ENCODE measurements around the gene ATPAF1. TPM values are rescaled to one million over a fixed set of nuclear protein-coding genes. Genes with fewer than 3 reads are reported as not detected.

The ATPAF1 gene
- total and polyA plus RNA-seq, 9 of the 15 experiments (the other 6 are each of a cell fraction or from before 2014, with no cell fraction given) = 6.3 to 56.2 (median 27.4) TPM

- TF ChIP-seq HDAC1 (IDR thresholded peaks at IDR 0.05) (peak in 1 of 2 experiments; percentile 89; a peak in 2 of 4 replicates), SRF (CRISPR knock-in tag; IDR thresholded peaks at IDR 0.05) (0 out of 4 replicates have a peak, but pooled peaks of 1 of the 2 experiments have one; percentile 31), ZNF584 (CRISPR knock-in tag; IDR thresholded peaks at IDR 0.05; ENCODE audit: low read depth) (no peak), PRPF4 (IDR thresholded peaks at IDR 0.05; ENCODE audit: insufficient read depth, low read depth, low read length, poor library complexity, severe bottlenecking) (no peak), RCOR1 (IDR thresholded peaks at IDR 0.05; ENCODE audit: borderline replicate concordance in 1 of 2, low read depth in 2 of 2, low read length in 2 of 2) (no peak; a peak in 1 of 4 replicates), LCOR (CRISPR knock-in tag; IDR thresholded peaks at IDR 0.05) (no peak), MAZ (CRISPR knock-in tag; conservative IDR thresholded peaks at IDR 0.05 in 1 of 2, IDR thresholded peaks at IDR 0.05 in 1 of 2) (peak; percentile 87 to 91), BHLHE40 (IDR thresholded peaks at IDR 0.05; ENCODE audit: low read length) (peak; percentile 20; the same call in 1 of the 2 replicates), ETV5 (CRISPR knock-in tag; IDR thresholded peaks at IDR 0.05; ENCODE audit: low read depth) (no peak), WHSC1 (IDR thresholded peaks at IDR 0.05; ENCODE audit: low read length) (no peak), SOX6 (IDR thresholded peaks at IDR 0.05) (no peak), PKNOX1 (IDR thresholded peaks at IDR 0.05) (peak; percentile 5; the same call in 1 of the 2 replicates), FOXM1 (IDR thresholded peaks at IDR 0.05; ENCODE audit: low read depth) (no peak), FOXM1 (CRISPR knock-in tag; IDR thresholded peaks at IDR 0.05; ENCODE audit: low read depth) (no peak), TARDBP (IDR thresholded peaks at IDR 0.05) (peak; percentile 92), SIRT6 (IDR thresholded peaks at IDR 0.05; ENCODE audit: low read depth, low read length) (no peak), EGR1 (conservative IDR thresholded peaks at IDR 0.05) (peak; percentile 88), ADNP (tag; IDR thresholded peaks at IDR 0.05) (no peak), NRF1 (conservative IDR thresholded peaks at IDR 0.05 in 1 of 2, IDR thresholded peaks at IDR 0.05 in 1 of 2) (peak; percentile 100), GATA2 (CRISPR knock-in tag; IDR thresholded peaks at IDR 0.05) (no peak), ZNF175 (CRISPR knock-in tag; IDR thresholded peaks at IDR 0.05; ENCODE audit: low read depth) (no peak), POLR2A (conservative IDR thresholded peaks at IDR 0.05) (peak; percentile 97)
- TF ChIP-seq, protein P1, sequence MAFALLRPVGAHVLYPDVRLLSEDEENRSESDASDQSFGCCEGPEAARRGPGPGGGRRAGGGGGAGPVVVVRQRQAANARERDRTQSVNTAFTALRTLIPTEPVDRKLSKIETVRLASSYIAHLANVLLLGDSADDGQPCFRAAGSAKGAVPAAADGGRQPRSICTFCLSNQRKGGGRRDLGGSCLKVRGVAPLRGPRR (CRISPR knock-in tag; IDR thresholded peaks at IDR 0.05) = no peak
- TF ChIP-seq, protein P2, sequence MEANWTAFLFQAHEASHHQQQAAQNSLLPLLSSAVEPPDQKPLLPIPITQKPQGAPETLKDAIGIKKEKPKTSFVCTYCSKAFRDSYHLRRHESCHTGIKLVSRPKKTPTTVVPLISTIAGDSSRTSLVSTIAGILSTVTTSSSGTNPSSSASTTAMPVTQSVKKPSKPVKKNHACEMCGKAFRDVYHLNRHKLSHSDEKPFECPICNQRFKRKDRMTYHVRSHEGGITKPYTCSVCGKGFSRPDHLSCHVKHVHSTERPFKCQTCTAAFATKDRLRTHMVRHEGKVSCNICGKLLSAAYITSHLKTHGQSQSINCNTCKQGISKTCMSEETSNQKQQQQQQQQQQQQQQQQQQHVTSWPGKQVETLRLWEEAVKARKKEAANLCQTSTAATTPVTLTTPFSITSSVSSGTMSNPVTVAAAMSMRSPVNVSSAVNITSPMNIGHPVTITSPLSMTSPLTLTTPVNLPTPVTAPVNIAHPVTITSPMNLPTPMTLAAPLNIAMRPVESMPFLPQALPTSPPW (CRISPR knock-in tag; IDR thresholded peaks at IDR 0.05) = peak; percentile 81
- TF ChIP-seq, protein P3, sequence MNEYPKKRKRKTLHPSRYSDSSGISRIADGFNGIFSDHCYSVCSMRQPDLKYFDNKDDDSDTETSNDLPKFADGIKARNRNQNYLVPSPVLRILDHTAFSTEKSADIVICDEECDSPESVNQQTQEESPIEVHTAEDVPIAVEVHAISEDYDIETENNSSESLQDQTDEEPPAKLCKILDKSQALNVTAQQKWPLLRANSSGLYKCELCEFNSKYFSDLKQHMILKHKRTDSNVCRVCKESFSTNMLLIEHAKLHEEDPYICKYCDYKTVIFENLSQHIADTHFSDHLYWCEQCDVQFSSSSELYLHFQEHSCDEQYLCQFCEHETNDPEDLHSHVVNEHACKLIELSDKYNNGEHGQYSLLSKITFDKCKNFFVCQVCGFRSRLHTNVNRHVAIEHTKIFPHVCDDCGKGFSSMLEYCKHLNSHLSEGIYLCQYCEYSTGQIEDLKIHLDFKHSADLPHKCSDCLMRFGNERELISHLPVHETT (CRISPR knock-in tag; conservative IDR thresholded peaks at IDR 0.05 in 1 of 2, IDR thresholded peaks at IDR 0.05 in 1 of 2) = no peak
Measured at GRCh38 chr1:46603858-46604549, 64.2 kb downstream of the ATPAF1 start, which contains the start of gene MKNK1 (continued).

All from K562 (cell line).